T follicular helper cell (primary cell): Measurements from ENCODE around the gene ADORA3.

Experiments
- DNase-seq: peaks from one replicate; pipeline ENCODE4 v3.0.0-alpha.2; 2020; ENCODE audit warnings: low read depth

Gene ADORA3

DNA sequence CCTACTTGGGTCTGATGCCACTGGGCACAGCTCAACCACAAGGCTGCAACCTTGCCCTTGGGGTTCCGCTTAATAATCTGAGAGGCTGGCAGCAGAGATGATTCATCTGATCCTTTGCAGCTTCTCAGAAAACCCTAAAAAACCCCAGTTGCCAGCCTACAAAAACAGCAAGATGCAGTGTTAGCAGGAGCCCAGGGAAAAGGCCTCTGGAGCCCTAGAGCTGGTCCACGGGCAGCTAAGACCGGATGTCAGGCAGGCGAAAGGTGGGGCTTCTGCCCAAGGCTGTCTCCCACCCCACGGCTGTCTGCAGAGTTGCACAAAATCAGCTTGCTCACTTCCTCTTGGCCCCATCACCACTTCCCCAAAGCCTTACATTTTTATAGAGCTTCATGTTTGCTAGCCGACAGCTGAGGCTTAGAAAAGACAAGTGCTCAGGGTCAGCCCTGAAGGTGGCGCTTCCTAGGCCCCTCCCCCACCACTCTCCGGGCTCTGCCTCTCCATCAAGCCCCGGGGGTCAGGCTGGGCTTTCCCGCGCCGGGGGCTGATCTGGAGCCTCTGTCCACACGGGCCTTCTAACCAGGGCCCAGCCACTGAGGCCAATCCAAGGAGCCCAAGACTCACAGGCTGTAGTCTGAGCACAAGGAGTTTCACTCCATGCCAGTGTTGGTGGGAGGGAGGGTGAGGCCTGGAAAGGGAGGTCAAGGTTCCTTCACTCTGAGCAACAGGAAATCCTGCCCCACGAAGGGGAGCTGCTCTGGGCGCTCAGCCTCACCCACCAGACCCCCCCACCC is 4.2 kb upstream of the ADORA3 start:
- no peak for DNase-seq

DNA sequence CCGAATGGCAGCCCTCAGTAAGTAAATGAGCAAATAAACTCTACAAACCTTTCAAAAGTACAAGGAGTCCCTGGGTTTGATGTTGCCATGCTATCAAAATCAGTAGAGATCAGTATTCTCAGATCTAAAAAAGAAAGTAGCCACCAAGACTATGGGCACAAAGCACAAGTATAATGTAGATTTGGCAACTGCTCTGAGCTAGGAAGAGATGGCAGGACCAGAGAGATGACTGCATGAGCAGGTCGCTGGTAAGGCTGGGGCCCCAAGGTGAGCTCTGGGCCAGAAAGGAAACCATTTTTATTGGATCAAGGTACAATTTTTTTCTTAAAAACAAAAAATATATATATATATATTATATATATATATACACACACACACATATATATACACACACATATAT is 3.1 kb upstream of the ADORA3 start:
- DNase-seq, result no peak

DNA sequence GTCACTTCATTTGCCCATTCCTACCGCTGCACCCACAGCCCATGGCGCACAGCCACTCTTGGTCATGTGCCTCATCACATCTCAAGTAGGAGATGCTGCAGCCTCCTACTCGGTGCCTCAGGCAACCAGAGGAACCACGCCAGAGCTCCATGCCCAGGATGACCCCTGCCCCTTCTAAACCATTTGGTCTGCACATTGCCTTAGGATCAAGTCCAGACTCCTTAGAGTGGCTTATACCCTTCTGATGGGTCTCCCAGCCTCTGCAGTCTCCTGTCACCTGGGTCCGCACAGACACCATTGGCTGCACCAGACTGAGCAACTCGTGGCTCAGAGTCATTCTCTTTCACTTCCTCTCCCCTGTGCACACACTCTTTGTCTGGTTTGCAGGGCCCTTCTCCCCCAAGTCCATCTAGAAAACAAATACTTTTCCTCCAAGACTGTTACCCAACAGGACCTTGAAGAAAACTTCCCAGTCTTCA is 2.2 kb upstream of the ADORA3 start:
- no peak for DNase-seq

DNA sequence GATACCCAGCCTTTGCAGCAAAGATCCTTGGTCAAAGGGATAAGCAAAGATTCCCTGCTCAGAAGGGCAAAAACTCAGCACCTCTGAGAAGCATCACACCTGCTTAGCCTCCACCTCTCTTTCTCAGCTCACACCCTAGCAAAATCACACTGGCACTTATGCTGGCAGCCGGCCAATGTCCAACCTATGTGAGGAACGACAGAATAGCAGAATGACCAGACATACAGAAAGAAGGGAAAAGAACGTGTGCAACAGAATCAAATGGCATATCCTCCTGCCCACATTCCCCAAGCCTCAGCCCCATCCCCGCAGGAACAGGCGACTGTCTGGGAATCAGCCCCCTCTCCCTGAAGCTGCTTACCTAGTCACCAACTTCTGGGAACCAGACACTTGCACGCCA is 664 bp upstream of the ADORA3 start:
- DNase-seq, result no peak

DNA sequence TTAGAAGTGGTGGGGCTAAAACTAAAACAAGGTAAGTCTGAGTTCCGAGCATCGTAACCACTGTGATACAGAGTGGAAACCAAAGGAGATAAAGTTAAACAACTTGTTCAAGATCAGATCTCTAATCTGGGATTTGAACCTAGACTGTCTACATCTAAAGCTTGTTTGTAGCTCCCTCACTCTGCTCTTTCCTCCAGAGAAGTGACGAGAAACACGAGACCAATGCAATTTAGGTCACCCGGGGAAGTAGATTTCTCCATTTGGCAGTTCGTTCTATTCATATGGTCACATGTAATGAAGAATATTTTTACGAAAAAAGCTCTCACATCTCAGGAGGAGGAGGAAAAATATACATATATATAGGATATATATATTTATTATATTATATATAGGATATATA is 1.8 kb downstream of the ADORA3 start:
- no peak for DNase-seq

DNA sequence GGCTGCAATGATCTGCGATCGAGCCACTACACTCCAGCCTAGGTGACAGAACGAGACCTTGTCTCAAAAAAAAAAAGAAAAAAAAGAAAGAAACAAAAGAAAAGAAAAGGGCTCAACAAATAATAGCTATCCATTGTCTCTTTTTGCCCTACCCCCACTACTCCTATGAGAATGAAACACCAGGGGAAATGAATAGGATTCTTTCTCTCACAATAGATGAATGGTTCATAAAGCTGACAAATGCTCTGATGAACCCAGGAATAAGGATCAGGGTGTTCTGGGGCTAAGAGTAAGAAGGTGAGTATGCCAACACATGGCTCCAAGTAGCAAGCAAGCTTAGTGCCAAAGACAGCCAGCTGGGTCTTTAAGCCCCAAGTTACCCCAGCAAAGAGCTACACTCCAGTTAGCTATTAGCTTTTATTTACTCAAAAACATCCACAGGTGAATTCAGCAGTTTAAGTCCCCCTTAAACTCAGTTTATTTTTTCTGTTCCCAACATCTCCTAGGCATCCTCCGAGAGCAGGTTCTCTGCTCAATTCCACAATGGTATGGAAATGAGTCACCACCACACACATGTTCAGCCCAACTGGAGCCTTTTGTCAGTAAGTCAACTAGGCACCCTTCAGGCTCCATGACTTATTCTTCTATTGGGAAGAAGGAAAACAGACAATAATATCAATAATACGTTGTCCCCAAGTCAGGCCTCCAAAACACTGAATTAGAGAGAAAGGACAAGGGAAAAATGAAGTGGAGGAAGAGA is 4.2 kb downstream of the ADORA3 start:
- DNase-seq, result no peak

DNA sequence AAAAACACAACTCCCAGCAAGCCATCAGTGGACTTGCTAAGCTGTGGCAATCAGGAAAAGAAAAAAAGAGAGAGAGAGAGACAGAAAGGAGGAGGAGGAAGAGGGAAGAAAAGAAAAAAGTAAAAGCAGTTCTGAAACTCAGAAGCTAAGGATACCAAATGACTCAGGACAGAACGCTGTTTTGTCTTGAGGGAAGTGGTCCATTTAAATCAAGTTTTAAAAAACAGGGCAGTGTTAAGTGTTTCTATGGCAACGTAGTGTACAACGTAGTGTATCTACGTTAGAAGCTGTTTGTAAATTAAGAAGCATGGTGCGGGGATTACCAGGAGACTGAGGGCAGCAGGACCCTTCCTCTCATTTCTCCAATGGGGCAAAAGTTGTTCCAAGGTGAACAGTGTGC is 5.8 kb downstream of the ADORA3 start:
- no peak for DNase-seq

DNA sequence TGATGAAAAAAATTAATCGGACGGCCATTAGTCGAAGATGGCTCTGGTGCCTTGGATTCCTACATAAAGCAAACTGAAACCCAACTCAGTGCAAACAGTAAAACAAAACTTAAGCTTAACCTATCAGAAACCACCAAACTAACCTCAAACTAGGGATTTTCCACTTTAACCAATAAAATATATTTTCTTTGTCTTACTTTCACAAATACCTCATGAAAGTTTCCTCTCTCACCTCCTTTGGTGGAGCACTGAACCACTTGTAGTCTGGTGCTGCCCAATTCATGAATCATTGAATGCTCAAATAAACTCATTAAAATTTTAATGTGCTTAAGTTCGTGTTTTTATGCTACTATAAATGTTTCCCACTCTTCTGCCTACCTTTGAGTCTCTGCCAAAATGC is 7.0 kb downstream of the ADORA3 start:
- DNase-seq, result no peak

DNA sequence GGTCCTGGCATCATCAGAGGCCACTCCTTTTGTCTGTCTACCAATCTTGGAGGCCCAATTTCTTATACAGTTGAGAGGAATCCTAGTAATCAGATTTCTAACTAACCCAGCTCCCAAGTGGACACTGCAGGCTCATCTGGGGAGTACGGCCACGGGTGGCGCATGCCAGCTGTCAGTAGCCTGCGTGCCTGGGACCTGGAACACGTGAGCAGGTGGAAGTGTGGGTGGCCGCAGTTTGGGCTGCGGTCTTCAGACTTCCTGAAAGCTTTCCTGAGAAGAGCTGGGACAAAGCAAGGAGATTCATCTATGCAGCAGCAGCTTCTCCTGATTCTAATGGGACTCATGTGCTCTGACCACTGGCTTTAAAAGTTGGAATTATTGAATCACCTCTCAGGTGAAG is 12.4 kb downstream of the ADORA3 start:
- no peak for DNase-seq

DNA sequence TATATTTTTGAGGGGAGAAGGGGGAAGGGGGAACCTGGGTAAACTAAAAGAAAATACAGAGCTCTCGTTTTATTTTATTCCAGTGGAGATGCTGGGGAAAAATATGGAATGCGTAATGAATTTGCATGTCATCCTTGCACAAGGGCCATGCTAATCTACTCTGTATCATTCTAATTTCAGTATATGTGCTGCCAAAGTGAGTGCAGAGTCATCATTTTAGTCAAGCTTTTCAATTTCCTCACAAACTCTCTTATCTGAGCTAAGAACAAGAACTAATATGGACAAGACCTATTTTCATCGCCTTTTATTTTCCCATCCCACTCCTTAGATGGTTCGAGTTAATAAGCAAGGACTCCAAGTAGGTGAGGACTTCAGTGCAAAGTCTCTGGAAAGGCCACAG is 13.2 kb downstream of the ADORA3 start:
- no peak for DNase-seq

DNA sequence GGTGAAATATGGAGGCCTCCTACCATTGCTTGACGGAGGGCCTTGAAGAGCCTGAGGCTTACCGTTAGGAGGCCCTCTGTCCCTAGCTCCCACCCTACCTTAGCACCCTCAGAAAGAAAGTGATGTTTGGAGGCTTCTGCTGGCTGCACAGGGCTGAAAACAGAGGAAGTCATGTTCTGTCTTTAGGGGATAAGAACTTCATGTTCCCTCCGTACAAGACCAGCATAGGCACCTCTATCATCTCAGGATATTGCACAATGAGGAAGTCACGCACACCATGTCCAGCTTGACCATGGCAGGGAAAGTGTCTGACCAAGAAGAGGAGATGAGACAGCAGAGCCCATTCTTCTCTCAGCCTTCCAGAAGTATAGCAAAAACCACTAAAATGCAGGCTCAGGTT is 13.8 kb downstream of the ADORA3 start:
- no peak for DNase-seq

DNA sequence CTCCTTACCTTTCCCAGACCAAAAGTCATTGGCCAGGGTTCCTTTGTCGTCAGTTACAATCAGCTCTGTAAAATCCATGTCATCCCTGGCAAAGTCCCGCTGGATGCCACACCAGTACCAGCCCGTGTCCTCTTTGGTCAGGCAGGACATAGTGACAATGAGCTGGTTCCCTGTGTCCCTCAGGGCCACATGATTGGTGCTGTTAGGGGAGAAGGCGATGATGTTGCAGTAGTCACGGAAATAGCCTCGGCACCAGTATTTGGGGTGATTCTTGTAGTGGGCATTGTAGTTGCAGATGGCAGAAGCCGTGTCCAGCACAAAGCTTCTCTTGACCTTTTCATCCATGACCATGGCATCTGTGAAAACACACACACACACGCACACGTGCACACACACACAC is 14.8 kb downstream of the ADORA3 start:
- DNase-seq, result no peak

DNA sequence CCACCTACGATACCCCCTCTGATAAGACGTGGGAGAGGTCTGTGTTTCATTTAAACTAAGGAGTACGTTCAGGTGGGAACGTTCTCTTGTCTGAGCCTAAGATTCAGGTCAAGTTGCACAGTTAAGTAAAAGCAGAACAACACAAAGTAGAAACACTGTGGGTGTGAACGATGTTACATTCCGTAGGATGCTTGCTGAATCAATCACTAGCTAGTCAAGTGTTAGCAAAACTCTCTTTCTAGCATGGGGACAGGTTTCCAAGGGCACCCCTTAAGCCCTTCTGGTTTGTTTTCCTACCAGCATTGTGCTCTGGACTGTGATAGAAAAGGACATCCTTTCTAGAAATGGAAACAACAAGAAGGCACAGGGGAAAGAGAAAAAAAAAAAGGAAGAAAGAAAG is 16.3 kb downstream of the ADORA3 start:
- no peak for DNase-seq

DNA sequence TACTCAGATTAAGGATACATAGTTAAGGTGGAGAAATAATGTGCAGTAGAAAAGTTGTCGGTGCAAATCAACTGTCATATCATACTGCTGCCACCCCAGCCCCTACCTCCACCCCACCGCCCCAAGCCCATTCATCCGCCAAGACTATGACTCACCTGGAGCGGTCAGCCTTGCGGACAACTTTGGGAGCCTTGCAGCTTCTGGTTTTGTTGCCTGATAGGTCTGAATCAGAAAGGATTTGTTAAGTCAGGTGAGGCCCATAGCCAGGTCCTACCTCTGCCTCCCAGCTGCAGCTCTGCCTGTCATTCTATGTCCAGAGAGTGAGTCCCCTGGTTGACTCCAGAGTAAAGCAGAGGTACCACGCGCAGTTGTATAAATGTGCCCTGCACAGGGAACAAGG is 17.0 kb downstream of the ADORA3 start:
- DNase-seq, result no peak

DNA sequence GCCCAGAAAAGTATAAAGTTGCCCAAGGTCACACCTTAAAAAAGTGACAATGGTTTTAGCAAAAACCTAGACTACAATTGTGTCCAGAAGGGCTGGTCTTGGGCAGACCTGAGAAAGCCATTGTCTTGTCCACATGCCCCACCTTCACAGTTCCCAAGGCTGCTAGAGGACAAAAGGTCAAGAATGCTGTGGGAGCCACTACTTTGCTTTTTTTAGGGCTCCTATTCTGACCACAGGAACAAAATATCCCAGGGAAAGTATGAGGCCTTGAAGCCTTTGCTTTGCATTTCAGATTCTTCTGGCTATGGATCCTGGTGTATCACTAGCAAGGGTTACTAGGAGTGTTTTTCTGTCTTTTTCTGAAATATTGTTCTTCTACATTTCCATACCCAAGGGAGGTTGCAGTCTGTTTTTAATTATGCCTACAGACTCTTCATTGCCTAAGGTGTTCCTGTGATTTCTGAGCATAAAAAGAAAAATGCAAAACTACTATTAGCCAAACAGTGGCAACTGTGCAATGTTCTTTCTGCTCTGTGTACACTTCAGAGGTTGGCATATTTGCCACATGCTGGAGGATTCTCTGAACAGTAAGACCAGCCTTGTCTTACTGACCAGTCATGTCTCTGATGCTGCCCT is 18.9 kb downstream of the ADORA3 start:
- no peak for DNase-seq

DNA sequence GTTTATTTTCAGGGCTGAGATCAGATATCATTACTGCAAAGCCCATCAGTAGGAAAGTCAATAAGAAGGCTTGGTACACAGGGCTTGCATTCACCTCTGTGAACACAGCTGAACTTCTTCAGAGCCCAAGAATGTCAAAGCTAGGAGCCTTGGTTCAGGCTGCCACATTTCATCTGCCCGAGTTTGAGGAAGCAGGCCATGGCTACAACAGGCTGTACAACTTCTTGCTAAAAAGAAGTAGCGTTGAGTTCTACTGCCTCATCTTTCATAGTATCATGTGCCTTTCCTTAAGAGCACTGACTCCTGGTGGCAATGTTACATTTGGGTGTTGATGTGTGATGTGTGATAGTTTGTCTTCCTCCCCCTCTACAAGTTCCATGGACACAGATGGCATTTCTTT is 19.6 kb downstream of the ADORA3 start:
- no peak for DNase-seq

DNA sequence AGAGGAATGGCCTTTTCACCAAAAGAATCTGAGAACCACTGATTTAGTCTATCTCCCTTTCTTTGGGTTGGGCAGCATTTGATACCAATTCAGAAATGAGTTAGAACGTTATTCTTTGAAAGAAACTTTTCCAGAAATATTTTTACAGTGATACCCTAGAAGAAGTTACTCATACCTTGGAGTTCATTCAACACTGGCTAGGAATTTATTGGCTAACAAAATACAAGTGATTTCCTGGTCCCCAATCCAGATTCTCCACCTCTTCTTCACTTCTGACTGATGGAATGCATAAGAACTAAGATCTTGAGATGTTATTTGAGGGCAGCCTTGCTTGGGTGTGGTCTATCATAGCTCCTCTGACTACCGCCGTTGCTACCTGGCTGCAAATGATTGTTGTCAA is 20.3 kb downstream of the ADORA3 start:
- DNase-seq, result no peak

DNA sequence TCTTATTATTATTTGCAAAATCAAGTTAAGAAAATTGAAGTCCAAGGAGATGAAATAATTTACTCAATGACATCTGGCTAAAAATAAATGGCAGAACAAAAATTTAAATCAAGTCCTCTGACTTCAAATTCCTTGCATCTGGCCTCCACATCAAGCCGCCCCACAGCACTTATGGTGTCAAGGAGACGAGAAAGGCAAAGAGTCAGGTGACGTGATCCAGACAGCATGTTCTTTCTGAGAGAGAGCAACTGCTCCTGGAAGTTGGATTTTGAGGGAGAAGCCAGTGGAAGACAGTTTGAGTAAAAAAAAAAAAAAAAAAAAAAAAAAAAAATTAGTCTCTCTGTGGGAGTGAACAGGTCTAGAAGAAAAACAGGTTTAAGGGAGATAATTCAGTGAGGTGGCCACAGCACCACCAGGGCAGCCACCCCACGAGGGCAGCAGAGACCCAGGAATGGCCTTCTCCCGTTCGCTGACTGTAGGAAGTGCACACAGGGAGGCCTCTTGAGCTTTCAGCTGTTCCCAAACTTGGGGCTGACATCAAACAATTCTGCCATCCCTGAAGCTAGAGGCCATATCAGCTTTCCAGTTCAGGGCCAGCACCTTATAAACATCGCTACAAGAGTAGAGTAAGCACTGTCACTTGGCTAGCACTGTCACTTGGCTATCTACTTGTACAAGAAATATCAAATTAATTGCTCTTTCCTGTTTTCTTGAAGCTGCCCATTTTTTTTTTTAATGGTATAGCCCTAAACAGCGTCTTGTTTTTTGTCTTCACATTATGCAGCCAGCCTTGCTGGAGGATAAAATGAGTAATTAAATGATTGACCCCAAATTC is 21.8 kb downstream of the ADORA3 start:
- DNase-seq, result peak; percentile 12

DNA sequence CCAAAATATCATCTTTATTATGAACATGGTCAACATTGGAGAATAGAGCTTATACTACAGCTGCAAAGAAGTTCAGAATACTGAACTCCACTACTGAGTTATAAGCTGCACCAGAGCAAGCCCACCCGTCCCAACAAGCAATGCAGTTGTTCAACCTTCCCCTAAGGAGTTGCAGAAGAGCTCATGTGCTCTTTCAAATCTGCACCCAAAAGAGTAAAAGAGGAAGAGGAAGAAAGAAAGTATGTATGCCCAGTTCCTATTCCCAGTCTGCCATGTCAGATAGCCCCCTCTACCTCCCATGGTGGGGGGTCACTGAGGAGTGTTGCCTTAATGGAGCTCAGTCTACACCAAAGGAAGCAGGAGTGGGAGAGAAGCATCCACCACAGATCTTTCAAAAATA is 22.8 kb downstream of the ADORA3 start:
- DNase-seq, result no peak

DNA sequence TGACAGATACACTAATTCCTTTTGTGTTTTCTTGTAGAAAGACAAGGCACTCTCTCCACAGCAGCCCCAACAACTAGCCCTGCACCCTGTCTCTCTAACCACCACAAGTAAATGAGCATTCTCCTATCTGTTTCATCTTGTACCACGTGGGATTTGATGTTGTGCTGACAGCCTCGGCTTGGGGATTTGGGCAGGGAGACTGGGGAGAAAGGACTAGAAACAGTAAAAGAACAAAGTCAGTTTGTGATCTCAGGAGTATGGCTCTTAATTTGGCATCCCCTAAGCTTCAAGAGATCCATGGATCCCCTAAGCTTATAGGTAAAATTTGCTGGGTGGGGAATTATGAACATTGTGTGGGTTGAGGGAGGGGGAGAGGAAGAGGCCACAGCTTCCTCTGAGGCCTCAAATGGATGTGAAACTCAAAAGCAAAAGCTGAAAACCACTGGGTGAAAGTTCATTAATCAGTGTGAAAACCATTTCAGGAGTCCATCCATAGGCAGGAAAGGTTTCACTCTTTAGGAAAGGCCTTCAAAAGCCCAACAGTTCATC is 26.6 kb downstream of the ADORA3 start:
- peak; percentile 19 for DNase-seq

DNA sequence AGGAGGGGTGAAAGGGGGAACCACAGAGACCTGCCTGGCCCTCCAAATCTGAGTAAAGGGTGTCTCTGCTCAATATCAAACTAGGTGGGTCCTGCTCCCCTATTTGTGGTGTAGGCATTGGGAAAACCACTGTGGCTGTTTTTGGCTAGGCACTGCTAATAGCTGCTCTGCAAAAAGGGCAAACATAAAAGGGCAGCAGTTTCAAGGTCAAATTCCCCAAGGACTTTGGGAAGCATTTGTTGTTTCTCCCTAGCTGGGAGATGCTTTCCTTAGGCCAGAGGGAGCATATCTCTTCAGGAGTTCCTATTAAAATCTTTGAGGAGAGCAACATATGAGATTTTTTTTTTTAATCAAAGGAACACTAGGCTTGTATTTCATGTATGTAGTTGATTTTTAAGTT is 27.2 kb downstream of the ADORA3 start:
- no peak for DNase-seq

DNA sequence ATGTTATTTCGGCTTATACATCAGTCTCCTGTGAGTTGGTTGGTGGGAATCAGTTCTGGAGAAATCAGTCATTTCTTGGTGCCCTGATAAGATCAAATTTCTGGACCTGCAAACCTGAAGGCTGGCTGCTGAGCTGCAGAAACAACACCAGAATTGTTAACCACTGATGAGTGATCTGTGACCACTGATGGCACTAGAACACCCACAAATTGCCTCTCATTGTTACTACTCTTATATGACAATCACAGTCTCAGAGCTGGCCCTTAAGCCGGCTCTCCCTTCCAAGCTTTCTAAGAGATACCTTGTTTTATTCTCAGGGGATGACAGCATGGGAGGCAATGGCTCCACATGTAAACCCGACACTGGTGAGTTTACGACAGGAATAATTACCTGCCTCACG is 27.7 kb downstream of the ADORA3 start:
- DNase-seq, result no peak
